NCI-H2029 treated with DMSO at 0.1 percent for 48 hours (cell line): ENCODE measurements around the gene RTKN2.
"Not testable (repeated sequence)": the region's sequence is repeated elsewhere in the genome, so short reads cannot be mapped to it uniquely, and the experiment has no call there.

Experiments
- DNase-seq: peaks from one replicate; lab custom pipeline; 2025; lab: John Stamatoyannopoulos, UW

The RTKN2 gene

GRCh38 chr10:62259998-62260397, 8.6 kb downstream of the RTKN2 start:
- DNase-seq = no peak

GRCh38 chr10:62259456-62259855, 9.2 kb downstream of the RTKN2 start:
- no peak for DNase-seq

DNA sequence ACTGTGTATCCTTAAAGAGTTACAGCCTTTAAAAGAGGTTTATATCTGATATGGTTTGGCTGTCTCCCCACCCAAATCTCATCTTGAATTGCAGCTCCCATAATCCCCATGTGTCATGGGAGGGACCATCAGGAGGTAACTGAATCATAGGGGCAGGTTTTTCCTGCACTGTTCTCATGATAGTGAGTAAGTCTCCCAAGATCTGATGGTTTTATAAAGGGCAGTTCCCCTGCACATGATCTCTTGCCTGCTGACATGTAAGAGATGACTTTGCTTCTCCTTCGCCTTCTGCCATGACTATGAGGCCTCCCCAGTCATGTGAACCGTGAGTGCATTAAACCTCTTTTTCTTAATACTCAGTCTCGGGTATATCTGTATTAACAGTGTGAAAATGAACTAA, 9.7 kb downstream of the RTKN2 start:
- no peak for DNase-seq

- DNase-seq = no peak
These were observed 14.9 kb downstream of the RTKN2 start for GRCh38 chr10:62253704-62254103.

- DNase-seq = no peak
These were observed 16.6 kb downstream of the RTKN2 start for GRCh38 chr10:62252051-62252450.

- DNase-seq = no peak
These were observed 17.9 kb downstream of the RTKN2 start for GRCh38 chr10:62250594-62251198.

DNA sequence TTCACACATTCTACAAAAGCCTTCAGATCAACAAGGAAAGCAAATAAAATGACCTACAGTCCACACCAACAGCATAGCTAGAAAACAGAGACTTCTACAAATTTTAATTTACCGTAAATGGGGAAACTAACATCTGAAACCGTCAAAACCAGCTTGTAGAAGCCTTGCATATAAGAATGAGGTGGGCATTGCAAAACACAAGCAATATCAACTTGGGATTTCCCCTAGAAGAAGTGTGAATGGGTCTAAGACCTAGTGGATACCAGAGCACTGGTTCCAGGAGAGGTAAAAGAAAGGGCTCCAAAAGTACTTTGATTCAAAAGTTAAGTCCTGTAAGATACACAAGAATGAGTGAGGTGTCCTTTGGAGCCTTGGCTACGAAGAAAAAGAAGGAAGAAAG, 18.7 kb downstream of the RTKN2 start:
- no peak for DNase-seq

DNA sequence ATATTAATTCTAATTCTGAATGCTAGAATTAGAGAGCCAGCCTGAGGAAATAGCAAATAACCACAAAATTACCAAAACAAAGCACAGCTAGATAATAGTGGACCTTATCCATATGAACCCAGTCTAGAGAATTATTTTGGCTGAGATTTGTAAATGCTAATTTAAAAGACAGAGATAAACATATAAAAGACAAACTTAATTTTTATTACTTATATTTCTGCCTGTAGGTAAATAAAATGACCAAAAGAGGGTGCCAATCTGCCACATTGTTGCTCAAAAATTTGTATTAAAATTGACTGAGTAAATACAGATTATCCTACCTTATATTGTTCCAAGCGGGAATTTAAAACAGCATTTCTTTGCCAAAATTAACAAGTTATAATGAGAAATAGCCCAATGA, 20.2 kb downstream of the RTKN2 start:
- DNase-seq = no peak

GRCh38 chr10:62244785-62245467, 23.7 kb downstream of the RTKN2 start:
- DNase-seq = peak; percentile 21

- DNase-seq = no peak
These were observed 24.6 kb downstream of the RTKN2 start for GRCh38 chr10:62244088-62244487.

- DNase-seq = no peak
These were observed 25.0 kb downstream of the RTKN2 start for GRCh38 chr10:62243647-62243997.

GRCh38 chr10:62242965-62243646, 25.5 kb downstream of the RTKN2 start:
- DNase-seq = not testable (repeated sequence)

DNA sequence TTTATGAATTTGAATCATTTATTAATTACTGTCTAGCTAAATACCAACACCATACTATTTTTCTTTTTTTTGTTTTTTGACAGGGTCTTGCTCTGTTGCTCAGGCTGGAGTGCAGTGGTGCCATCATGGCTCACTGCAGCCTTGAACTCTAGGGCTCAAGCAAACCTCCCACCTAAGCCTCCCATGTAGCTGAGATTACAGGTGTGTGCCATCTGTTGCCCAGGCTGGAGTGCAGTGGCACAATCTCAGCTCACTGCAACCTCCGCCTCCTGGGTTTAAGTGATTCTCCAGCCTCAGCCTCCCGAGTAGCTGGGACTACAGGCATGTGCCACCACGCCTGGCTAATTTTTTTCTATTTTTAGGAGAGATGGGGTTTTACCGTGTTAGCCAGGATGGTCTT, 27.1 kb downstream of the RTKN2 start:
- not testable (repeated sequence) for DNase-seq

DNA sequence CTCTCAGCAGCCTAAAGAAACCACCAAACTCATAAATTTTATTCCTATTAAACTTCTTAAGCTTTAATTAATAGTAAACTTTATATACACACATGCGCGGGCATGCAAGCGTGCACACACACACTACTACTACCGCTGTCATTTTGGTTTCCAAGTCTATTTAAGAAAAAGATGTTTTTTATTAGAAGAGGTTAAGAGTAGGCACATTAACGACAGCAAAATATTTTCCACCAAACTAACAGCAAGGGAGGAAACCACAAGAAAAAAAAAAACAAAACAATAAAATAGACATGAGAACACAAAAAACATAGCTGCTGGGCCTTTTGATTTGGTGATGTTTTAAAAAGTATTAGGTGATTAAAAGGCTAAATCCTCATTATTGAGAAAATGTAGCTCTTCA, 28.6 kb downstream of the RTKN2 start:
- no peak for DNase-seq

GRCh38 chr10:62238880-62239279, 29.8 kb downstream of the RTKN2 start:
- DNase-seq = no peak

- DNase-seq = no peak
These were observed 30.7 kb downstream of the RTKN2 start for GRCh38 chr10:62237966-62238365.

DNA sequence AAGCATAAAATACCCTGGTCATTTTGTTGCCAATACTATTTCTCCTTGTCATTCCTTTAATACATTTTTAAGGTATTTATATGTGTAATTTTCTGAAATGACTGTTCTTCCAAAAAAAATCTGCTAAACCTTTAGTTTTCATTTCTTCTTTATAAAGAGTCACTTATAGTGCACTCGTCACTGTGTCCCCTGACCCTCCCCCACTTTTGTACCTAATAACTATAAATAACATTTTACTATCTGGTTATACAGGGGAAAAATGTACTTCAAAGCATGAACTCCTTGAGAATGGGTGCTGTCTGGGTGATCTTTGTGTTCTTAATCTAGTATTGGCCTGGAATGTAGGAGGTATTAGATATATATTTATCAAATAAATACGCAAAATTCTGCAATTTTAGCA, 31.1 kb downstream of the RTKN2 start:
- DNase-seq = no peak

DNA sequence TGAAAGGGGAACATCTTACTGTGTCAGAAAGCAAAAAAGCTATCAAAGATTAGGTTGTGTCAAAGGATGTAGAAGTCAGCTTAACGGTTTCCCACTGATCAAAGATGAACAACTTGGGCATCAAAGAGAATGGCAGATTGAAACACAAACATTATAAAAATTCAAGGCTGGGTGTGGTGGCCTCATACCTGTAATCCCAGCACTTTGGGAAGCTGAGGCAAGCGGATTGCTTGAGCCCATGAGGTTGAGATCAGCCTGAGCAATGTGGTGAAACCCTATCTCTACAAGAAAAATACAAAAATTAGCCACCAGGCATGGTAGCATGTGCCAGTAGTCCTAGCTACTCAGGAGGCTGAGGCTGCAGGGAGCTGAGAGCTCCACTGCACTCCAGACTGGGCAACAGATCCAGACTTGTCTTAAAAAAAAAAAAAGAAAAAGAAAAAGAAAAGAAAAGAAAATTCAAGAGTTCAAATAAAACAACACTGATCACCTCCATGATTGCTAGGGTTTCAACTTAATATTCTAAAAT, 34.5 kb downstream of the RTKN2 start:
- no peak for DNase-seq

DNA sequence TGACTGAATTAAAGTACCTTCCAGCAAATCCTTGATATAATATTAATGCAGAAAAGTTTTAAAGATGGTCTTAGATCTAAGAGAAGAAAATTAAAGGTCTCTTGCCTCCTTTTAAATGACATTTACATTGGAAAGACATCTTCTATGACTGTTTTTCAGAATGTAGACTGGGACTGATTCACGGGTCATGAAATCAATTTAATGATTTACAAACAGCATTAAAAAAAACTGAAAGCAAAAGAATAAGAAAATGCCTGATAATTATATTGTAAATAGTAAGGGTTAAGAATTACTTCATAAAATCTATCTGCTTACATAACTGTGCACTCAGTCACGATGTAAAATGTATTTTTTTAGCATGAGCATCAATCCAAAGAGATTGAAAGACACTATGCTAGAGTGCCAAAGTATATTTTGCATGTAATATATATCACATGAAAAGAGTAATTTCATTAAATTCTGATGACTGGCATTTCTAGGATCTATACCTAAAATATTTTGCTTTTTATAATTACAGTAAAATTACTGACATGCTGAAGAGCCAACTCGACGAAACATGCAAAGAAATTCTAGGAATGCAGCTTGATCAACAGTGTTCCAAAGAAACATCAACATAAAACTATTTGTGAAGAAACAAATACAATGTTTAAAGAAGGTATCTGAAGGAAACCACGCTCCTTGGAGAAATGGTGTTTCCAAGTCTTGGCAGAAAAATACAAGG, 35.1 kb downstream of the RTKN2 start:
- DNase-seq = no peak

DNA sequence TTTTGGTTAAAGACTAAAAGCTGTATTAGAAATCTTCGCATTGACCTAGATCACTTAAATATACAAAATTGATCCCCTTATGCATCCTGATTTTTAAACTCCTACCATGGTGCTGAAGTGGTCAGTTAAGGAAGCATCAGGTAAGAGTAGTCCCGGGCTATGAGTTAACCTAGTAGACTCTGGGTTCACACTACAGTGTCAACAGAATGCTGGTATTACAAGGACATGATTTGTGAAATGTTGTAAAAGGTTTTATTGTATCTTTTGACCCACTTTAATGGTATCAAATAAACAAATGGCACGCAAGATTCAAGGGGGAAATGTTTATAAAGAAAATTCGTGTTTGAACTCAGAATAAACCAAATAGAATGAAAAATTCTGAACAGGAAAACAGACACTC, 36.8 kb downstream of the RTKN2 start:
- no peak for DNase-seq

DNA sequence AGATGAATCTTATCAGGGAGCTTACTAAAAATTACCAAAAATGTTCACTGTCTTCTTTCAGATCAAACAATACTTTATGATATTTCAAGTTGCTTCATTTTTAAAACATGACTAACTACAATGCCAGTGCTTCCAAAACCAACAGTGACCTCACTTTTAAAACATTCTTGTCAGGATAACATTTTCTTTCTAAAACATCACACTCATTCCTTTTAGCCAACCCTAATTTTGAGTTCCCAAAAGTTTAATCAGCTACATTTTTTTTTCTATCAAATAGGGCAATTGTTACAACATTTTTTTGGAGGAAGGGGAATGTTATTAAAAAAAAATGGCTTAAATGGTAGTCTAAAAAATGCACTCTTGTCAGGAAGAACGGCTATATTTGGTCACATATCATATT, 37.3 kb downstream of the RTKN2 start:
- no peak for DNase-seq

DNA sequence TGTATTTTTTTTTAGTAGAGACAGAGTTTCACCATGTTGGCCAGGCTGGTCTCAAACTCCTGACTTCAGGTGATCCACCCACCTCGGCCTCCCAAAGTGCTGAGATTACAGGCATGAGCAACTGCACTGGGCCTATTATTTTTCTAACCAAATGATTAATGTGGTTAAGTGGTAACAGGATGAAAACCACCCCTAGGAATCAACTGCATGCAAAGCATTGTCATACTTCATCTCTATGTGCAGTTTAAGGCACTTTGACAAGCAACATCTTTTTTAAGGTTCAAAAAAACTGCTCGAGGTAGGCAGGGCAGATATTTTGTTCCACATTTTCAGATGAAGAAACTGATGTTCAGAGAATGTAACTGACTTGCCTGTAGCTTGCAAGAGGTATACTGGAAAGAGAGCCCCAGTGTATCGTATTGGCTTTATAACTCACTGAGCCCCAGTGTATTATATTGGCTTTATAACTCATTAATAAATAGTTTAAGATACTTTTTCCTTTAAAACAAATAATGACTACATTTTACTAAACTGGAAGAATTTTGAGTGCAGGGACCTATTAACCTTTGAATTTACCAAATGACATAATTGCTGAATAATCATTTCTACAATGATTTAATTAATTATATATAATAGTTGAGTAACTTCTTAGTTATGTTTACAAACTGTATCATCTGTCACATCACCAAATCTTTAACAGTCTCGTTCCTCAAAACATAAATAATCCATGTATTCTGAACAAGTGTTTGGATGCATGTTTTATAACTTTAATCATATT, 38.1 kb downstream of the RTKN2 start:
- no peak for DNase-seq
